ENCODE results near the gene WWOX. TPM values are rescaled to one million over a fixed set of nuclear protein-coding genes. Genes with fewer than 3 reads are reported as not detected.

The WWOX gene
- total and polyA plus RNA-seq, 2 of the 8 experiments (the other 6 are each of a cell fraction or from before 2014, with no cell fraction given): 5.4 to 16.7 TPM

DNA sequence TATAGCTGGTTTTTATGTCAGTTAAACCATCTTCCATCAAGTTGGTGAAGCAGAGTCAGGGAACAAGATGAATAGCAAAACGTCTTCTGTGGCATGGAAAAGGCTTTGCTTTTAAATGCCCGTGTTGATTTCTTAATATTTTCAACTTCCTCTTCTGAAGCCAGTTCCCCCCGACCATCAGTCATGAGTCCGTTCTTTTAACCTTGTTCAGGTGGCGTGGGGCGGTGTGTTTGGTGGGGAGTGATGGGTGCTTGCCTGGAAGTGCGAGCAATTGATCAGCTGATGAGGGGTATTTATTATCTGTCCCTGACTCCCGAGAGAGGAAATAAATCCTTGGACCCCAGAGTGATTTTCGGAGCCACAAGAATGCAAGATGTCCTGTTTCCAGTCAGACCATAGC is 147.1 kb downstream of the WWOX start:
- peaks cover 2% of the 10 kb centered on the region; the same call in 1 of the 2 replicates for H3K23me2 ChIP-seq (ENCODE audit: low read depth, low read length)
- H4K8ac ChIP-seq (ENCODE audit: extremely low read depth, insufficient read depth, low read length): no peak overlapping the region
- no peaks in the 10 kb centered on the region; the same call in 1 of the 2 replicates for H3K79me1 ChIP-seq (ENCODE audit: low read depth, low read length)
- peaks cover 0 to 2% (median under 1%) of the 10 kb centered on the region in 4 experiments; a peak in 2 of 7 replicates for H3K4me1 ChIP-seq (replicated peaks in 1 of 4; ENCODE audit: control insufficient read depth in 3 of 4, insufficient read depth in 4 of 4, low read length in 3 of 4)
- H3K79me2 ChIP-seq (ENCODE audit: control insufficient read depth in 1 of 2, insufficient read depth in 2 of 2, low read length in 2 of 2): no peaks in the 10 kb centered on the region
- no peak overlapping the region for H2AFZ ChIP-seq (ENCODE audit: low read length)
- no peaks in the 10 kb centered on the region for H4K20me1 ChIP-seq (replicated peaks in 1 of 2; ENCODE audit: control insufficient read depth in 1 of 2, insufficient read depth in 2 of 2, low read length in 2 of 2)
- no peak overlapping the region for H3K4me3 ChIP-seq (ENCODE audit: extremely low read depth in 1 of 4, insufficient read depth in 2 of 4, low read depth in 3 of 4, low read length in 4 of 4)
- no peak overlapping the region for H3K4me2 ChIP-seq (ENCODE audit: insufficient read depth in 1 of 2, low read depth in 2 of 2, low read length in 2 of 2)
- H3K56ac ChIP-seq (replicated peaks; ENCODE audit: insufficient read length, low read depth, low read length): no peak overlapping the region
- no peak overlapping the region for H3K14ac ChIP-seq (ENCODE audit: insufficient read length)
- no peak overlapping the region for H3K18ac ChIP-seq (ENCODE audit: extremely low read depth, low read length)
- ChIA-PET CTCF (ENCODE audit: partially characterized antibody) (interaction anchor here (0.6 to 1.0 kb wide), 2 partner anchors 12 to 13 kb away, joined by 3 read pairs; no protein-coding TSS in a partner anchor), POLR2A (ENCODE audit: partially characterized antibody) (no interaction called here)
- H4K91ac ChIP-seq (replicated peaks; ENCODE audit: insufficient read length, low read length): no peak overlapping the region
- no peak overlapping the region for H3K4ac ChIP-seq (replicated peaks; ENCODE audit: insufficient read length, low read depth, low read length)
- H3K23ac ChIP-seq (ENCODE audit: insufficient read length): no peak overlapping the region
- no peaks in the 10 kb centered on the region for H3K9me3 ChIP-seq (ENCODE audit: insufficient read depth in 2 of 2, low read depth in 1 of 2, low read length in 1 of 2)
- H3K27me3 ChIP-seq (replicated peaks in 1 of 4; ENCODE audit: control insufficient read depth in 3 of 4, extremely low read depth in 1 of 4, insufficient read depth in 3 of 4, low read length in 3 of 4): no peaks in the 10 kb centered on the region
- FAIRE-seq: no peak
- no peak overlapping the region for H2BK20ac ChIP-seq (ENCODE audit: low read length)
- no peak overlapping the region for H3K27ac ChIP-seq (ENCODE audit: low read depth, low read length)
- no peak overlapping the region for H4K5ac ChIP-seq (ENCODE audit: insufficient read length, low read depth, low read length)
- no peaks in the 10 kb centered on the region for H3K36me3 ChIP-seq (ENCODE audit: control insufficient read depth in 2 of 4, insufficient read depth in 4 of 4, low read length in 3 of 4)
- no peak overlapping the region for H2BK5ac ChIP-seq (ENCODE audit: low read depth, low read length)
- no peak overlapping the region for H2BK120ac ChIP-seq (replicated peaks; ENCODE audit: low read depth, low read length)
- no peak for DNase-seq (ENCODE audit: low read depth in 1 of 2, low spot score in 2 of 2)
- H2BK15ac ChIP-seq (ENCODE audit: low read length): no peak overlapping the region
- no peak overlapping the region for H2BK12ac ChIP-seq (ENCODE audit: low read depth, low read length)
- 93% methylated on average over 9 of the region's 9 CpGs; no CpG with 5 or more reads in 1 of the 2 experiments for WGBS, 2 experiments (ENCODE audit: extremely low coverage in 1 of 2, insufficient coverage in 1 of 2, insufficient read length in 1 of 2, insufficient replicate concordance in 2 of 2, low coverage in 1 of 2, low lambda C conversion rate in 2 of 2, missing lambda C conversion rate in 1 of 2)
- H3K9ac ChIP-seq (replicated peaks in 1 of 4; ENCODE audit: extremely low read depth in 1 of 4, low read depth in 3 of 4, low read length in 3 of 4): no peak overlapping the region
- no peak overlapping the region for H2AK5ac ChIP-seq (ENCODE audit: low read depth, low read length)
- TF ChIP-seq RXRA (IDR thresholded peaks at IDR 0.05; ENCODE audit: insufficient read depth, low read depth, low read length): no peak
- TF ChIP-seq EGR1 (IDR thresholded peaks at IDR 0.05; ENCODE audit: borderline replicate concordance, low read depth, low read length): no peak
- TF ChIP-seq SRF (IDR thresholded peaks at IDR 0.05; ENCODE audit: low read depth, low read length): no peak
- no peak for TF ChIP-seq KDM1A (IDR thresholded peaks at IDR 0.05; ENCODE audit: borderline replicate concordance, low read length)
- no peak for TF ChIP-seq TAF7 (optimal IDR thresholded peaks at IDR 0.05; ENCODE audit: borderline replicate concordance, low read depth, low read length)
- TF ChIP-seq CTBP2 (IDR thresholded peaks at IDR 0.05; ENCODE audit: borderline replicate concordance, insufficient read depth, insufficient read length, low read length): no peak
- no peak for TF ChIP-seq ASH2L (IDR thresholded peaks at IDR 0.05; ENCODE audit: low read length)
- TF ChIP-seq KDM5A (IDR thresholded peaks at IDR 0.05; ENCODE audit: low read length): no peak
- TF ChIP-seq HDAC2 (IDR thresholded peaks at IDR 0.05; ENCODE audit: borderline replicate concordance in 1 of 2, low read depth in 2 of 2, low read length in 2 of 2): no peak
- TF ChIP-seq POU5F1 (IDR thresholded peaks at IDR 0.05; ENCODE audit: low read depth, low read length): no peak
- TF ChIP-seq HDAC6 (IDR thresholded peaks at IDR 0.05; ENCODE audit: low read depth, low read length): no peak
- no peak for TF ChIP-seq TCF12 (IDR thresholded peaks at IDR 0.05; ENCODE audit: low read depth, low read length)
- TF ChIP-seq SUZ12 (IDR thresholded peaks at IDR 0.05; ENCODE audit: low read length): no peak
- TF ChIP-seq BACH1 (IDR thresholded peaks at IDR 0.05; ENCODE audit: low read length): no peak
- no peak for TF ChIP-seq POLR2AphosphoS5 (IDR thresholded peaks at IDR 0.05; ENCODE audit: low read depth, low read length)

Data from H1 (cell line).